HepG2 (cell line): ENCODE data around the gene LIPA. TPM values are rescaled to one million over a fixed set of nuclear protein-coding genes. Genes with fewer than 3 reads are reported as not detected.

ENCODE experiments used
- ARNT ChIP-seq: fragments of 450-650 bp; IDR thresholded peaks from 2 replicates; pipeline ENCODE4 v1.6.1; 2017
- DPF2 ChIP-seq: sonication (generic); formaldehyde crosslinking; IDR thresholded peaks from 2 replicates; pipeline ENCODE4 v1.4.0; 2020; ENCODE audit warnings: mild to moderate bottlenecking, low read depth, missing genetic modification reagents, borderline replicate concordance
- GLMP ChIP-seq: sonication (generic); formaldehyde crosslinking; IDR thresholded peaks from 2 replicates; pipeline ENCODE4 v1.9.0; 2021; ENCODE audit warnings: missing genetic modification reagents, mild to moderate bottlenecking, borderline replicate concordance
- HHEX ChIP-seq: IDR thresholded peaks from 2 replicates; pipeline ENCODE4 v1.6.1; 2016; ENCODE audit warnings: control low read depth
- IRF9 ChIP-seq: sonication (generic); formaldehyde crosslinking; IDR thresholded peaks from 2 replicates; pipeline ENCODE4 v1.8.0; 2022; ENCODE audit warnings: missing genetic modification reagents, mild to moderate bottlenecking, borderline replicate concordance
- PHF5A ChIP-seq: IDR thresholded peaks from one replicate; pipeline ENCODE4 v1.6.1; 2018; ENCODE audit warnings: low read depth, missing genetic modification reagents; ENCODE audit not compliant: unreplicated experiment
- POLR2G ChIP-seq: fragments of 200-400 bp; formaldehyde crosslinking; IDR thresholded peaks from 2 replicates; pipeline ENCODE4 v1.6.1; 2018; ENCODE audit warnings: mild to moderate bottlenecking, low read depth, low read length, moderate library complexity
- SP5 ChIP-seq: IDR thresholded peaks from 2 replicates; pipeline ENCODE4 v1.6.1; 2016; ENCODE audit warnings: low read depth, borderline replicate concordance
- ZKSCAN5 ChIP-seq: sonication (generic); formaldehyde crosslinking; IDR thresholded peaks from 2 replicates; pipeline ENCODE4 v1.5.1; 2020; ENCODE audit warnings: mild to moderate bottlenecking, missing genetic modification reagents
- ZNF558 ChIP-seq: sonication (generic); formaldehyde crosslinking; IDR thresholded peaks from 2 replicates; pipeline ENCODE4 v1.9.0; 2022; ENCODE audit warnings: mild to moderate bottlenecking, missing genetic modification reagents, borderline replicate concordance
- polyA plus RNA-seq, 8 experiments: library from polyadenylated mRNA; depleted of rRNA in 3 of 8; stranded (reverse) in 7 of 8; unstranded in 1 of 8; fragments of >200 nt; fragmentation: Illumina TruSeq in 4 of 8; extraction: Trizol in 4 of 8; gene quantifications; 2 replicates each; pipeline versions ENCODE4 v1.2.1 to v1.2.3, GENCODE V29; 2011 to 2016; ENCODE audit warnings: low read depth in 4 of 8, missing spikeins in 1 of 8, mixed read lengths in 1 of 8; ENCODE audit not compliant: insufficient read depth in 1 of 8
- total RNA-seq, 5 experiments: library from RNA; depleted of rRNA; stranded (reverse); fragments of >200 nt; fragmentation: Illumina TruSeq; extraction: Trizol; gene quantifications; 2 replicates each; pipeline ENCODE4 v1.2.3, GENCODE V29; 2016; ENCODE audit warnings: low read depth in 1 of 5
- TF ChIP-seq, protein P1 (sequence below): sonication (generic); formaldehyde crosslinking; IDR thresholded peaks from 2 replicates; pipeline ENCODE4 v1.8.0; 2022; ENCODE audit warnings: missing genetic modification reagents, mild to moderate bottlenecking, inconsistent platforms, borderline replicate concordance
- TF ChIP-seq, protein P2 (sequence below): sonication (generic); formaldehyde crosslinking; conservative IDR thresholded peaks from 2 replicates; pipeline ENCODE4 v1.8.0; 2022; ENCODE audit warnings: low read depth, missing genetic modification reagents
- TF ChIP-seq, protein P3 (sequence below): sonication (generic); formaldehyde crosslinking; IDR thresholded peaks from 2 replicates; pipeline ENCODE4 v1.4.0; 2020; ENCODE audit warnings: missing genetic modification reagents, borderline replicate concordance
- TF ChIP-seq, protein P4 (sequence below): sonication (generic); formaldehyde crosslinking; IDR thresholded peaks from 2 replicates; pipeline ENCODE4 v1.5.0; 2020; ENCODE audit warnings: missing genetic modification reagents

The LIPA gene
- total and polyA plus RNA-seq, 2 of the 13 experiments (the other 11 are each of a cell fraction or from before 2014, with no cell fraction given) = 57.1 to 79.5 TPM

- TF ChIP-seq, protein P1, sequence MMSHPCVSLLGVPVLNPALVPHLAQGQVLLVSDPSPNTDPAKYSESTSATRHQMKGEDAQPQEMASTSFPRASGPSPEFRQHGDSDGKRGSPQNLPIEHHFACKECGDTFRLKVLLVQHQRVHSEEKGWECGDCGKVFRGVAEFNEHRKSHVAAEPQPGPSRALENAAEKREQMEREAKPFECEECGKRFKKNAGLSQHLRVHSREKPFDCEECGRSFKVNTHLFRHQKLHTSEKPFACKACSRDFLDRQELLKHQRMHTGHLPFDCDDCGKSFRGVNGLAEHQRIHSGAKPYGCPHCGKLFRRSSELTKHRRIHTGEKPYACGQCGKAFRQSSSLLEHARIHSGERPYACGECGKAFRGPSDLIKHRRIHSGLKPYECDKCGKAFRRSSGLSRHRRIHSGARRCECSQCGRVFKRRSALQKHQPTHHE (CRISPR knock-in tag) = no peak
- TF ChIP-seq DPF2 (CRISPR knock-in tag) (no peak), SP5 (CRISPR knock-in tag) (no peak), ARNT (no peak), HHEX (peak; percentile 66; the same call in 1 of the 2 replicates), GLMP (CRISPR knock-in tag) (no peak), PHF5A (CRISPR knock-in tag) (no peak), ZKSCAN5 (CRISPR knock-in tag) (no peak; the same call in 1 of the 2 replicates), ZNF558 (CRISPR knock-in tag) (no peak), POLR2G (no peak), IRF9 (CRISPR knock-in tag) (no peak)
- TF ChIP-seq, protein P2, sequence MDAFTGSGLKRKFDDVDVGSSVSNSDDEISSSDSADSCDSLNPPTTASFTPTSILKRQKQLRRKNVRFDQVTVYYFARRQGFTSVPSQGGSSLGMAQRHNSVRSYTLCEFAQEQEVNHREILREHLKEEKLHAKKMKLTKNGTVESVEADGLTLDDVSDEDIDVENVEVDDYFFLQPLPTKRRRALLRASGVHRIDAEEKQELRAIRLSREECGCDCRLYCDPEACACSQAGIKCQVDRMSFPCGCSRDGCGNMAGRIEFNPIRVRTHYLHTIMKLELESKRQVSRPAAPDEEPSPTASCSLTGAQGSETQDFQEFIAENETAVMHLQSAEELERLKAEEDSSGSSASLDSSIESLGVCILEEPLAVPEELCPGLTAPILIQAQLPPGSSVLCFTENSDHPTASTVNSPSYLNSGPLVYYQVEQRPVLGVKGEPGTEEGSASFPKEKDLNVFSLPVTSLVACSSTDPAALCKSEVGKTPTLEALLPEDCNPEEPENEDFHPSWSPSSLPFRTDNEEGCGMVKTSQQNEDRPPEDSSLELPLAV = no peak
- TF ChIP-seq, protein P3, sequence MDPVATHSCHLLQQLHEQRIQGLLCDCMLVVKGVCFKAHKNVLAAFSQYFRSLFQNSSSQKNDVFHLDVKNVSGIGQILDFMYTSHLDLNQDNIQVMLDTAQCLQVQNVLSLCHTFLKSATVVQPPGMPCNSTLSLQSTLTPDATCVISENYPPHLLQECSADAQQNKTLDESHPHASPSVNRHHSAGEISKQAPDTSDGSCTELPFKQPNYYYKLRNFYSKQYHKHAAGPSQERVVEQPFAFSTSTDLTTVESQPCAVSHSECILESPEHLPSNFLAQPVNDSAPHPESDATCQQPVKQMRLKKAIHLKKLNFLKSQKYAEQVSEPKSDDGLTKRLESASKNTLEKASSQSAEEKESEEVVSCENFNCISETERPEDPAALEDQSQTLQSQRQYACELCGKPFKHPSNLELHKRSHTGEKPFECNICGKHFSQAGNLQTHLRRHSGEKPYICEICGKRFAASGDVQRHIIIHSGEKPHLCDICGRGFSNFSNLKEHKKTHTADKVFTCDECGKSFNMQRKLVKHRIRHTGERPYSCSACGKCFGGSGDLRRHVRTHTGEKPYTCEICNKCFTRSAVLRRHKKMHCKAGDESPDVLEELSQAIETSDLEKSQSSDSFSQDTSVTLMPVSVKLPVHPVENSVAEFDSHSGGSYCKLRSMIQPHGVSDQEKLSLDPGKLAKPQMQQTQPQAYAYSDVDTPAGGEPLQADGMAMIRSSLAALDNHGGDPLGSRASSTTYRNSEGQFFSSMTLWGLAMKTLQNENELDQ (CRISPR knock-in tag) = no peak
- TF ChIP-seq, protein P4, sequence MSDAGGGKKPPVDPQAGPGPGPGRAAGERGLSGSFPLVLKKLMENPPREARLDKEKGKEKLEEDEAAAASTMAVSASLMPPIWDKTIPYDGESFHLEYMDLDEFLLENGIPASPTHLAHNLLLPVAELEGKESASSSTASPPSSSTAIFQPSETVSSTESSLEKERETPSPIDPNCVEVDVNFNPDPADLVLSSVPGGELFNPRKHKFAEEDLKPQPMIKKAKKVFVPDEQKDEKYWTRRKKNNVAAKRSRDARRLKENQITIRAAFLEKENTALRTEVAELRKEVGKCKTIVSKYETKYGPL = no peak
Observed at GRCh38 chr10:89278034-89278535, 26.5 kb upstream of the LIPA start (continued).
